ENCODE results near the gene PRLR.
"Not testable (repeated sequence)": the region's sequence is repeated elsewhere in the genome, so short reads cannot be mapped to it uniquely, and the experiment has no call there.

Gene PRLR

GRCh38 chr5:35194635-35195471 is 35.4 kb downstream of the PRLR start:
- DNase-seq, result no peak

GRCh38 chr5:35192506-35192905 is 37.8 kb downstream of the PRLR start:
- no peak for DNase-seq

- DNase-seq, result not testable (repeated sequence)
Measured at GRCh38 chr5:35189801-35190200, 40.5 kb downstream of the PRLR start.

- no peak for DNase-seq
Measured at GRCh38 chr5:35188031-35188457, 42.2 kb downstream of the PRLR start.

- DNase-seq, result not testable (repeated sequence)
Measured at GRCh38 chr5:35187621-35188020, 42.7 kb downstream of the PRLR start.

- DNase-seq, result no peak
Measured at GRCh38 chr5:35186749-35187148, 43.5 kb downstream of the PRLR start.

- DNase-seq, result no peak
Measured at GRCh38 chr5:35185518-35185917, 44.8 kb downstream of the PRLR start.

GRCh38 chr5:35183556-35183955 is 46.7 kb downstream of the PRLR start:
- DNase-seq, result no peak

GRCh38 chr5:35182910-35183535 is 47.3 kb downstream of the PRLR start:
- DNase-seq, result no peak

- DNase-seq, result no peak
Measured at GRCh38 chr5:35182486-35182885, 47.8 kb downstream of the PRLR start.

GRCh38 chr5:35180046-35180445 is 50.2 kb downstream of the PRLR start:
- DNase-seq, result no peak

GRCh38 chr5:35177783-35178182 is 52.5 kb downstream of the PRLR start:
- DNase-seq, result no peak

GRCh38 chr5:35172533-35172932 is 57.8 kb downstream of the PRLR start:
- DNase-seq, result no peak

GRCh38 chr5:35171991-35172390 is 58.3 kb downstream of the PRLR start:
- no peak for DNase-seq

- no peak for DNase-seq
Measured at GRCh38 chr5:35171078-35171477, 59.2 kb downstream of the PRLR start.

GRCh38 chr5:35166043-35166442 is 64.2 kb downstream of the PRLR start:
- no peak for DNase-seq

GRCh38 chr5:35164860-35165542 is 65.3 kb downstream of the PRLR start:
- no peak for DNase-seq

GRCh38 chr5:35163710-35164033 is 66.6 kb downstream of the PRLR start:
- DNase-seq, result no peak

GRCh38 chr5:35162848-35163709 is 67.2 kb downstream of the PRLR start:
- no peak for DNase-seq

- no peak for DNase-seq
Measured at GRCh38 chr5:35161652-35162273, 68.5 kb downstream of the PRLR start.

- DNase-seq, result no peak
Measured at GRCh38 chr5:35160486-35161116, 69.7 kb downstream of the PRLR start.

GRCh38 chr5:35159370-35159742 is 70.9 kb downstream of the PRLR start:
- no peak for DNase-seq

All from CD4-positive, alpha-beta T cell treated with Interleukin-4 for 4 hours (primary cell).